Activated gamma-delta T cell (primary cell): Measurements from ENCODE around the gene SLC12A8.

ENCODE experiments used
- DNase-seq: peaks from one replicate; lab custom pipeline; 2025; lab: John Stamatoyannopoulos, UW

The SLC12A8 gene

GRCh38 chr3:125076464-125076863 is 136.1 kb downstream of the SLC12A8 start:
- DNase-seq = no peak

GRCh38 chr3:125075738-125076137 is 136.8 kb downstream of the SLC12A8 start:
- no peak for DNase-seq

- DNase-seq = no peak
These were observed 139.1 kb downstream of the SLC12A8 start for GRCh38 chr3:125073390-125073905.

DNA sequence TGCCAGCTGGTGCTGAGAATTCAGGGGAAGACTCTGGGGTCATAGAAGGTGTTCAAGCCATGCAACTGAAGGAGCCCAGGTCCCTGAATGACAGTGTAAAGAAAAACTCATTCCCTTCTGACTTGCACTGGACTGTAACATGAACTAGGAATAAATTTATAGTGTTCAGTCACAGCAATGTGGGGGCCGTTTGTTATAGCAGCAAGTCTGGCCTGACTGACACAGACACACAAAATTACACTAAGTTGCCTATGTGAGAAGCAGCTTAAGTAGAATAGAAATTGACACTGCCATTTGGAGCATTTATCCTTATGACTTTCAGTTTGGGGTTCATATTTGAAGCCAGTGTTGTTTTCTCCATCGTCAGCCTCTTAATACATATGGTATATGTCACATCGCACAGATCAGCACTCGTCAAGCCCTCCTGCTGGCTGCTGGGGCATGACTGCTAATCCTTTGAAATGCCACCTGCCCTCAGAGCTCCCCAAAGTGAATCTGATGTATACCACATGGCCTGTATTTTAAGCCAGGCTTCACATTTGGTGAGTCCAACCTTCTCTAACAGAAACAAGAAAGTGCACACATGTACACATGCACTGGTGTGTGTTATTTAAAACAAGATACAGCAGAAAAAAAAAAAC is 139.7 kb downstream of the SLC12A8 start:
- DNase-seq = no peak

DNA sequence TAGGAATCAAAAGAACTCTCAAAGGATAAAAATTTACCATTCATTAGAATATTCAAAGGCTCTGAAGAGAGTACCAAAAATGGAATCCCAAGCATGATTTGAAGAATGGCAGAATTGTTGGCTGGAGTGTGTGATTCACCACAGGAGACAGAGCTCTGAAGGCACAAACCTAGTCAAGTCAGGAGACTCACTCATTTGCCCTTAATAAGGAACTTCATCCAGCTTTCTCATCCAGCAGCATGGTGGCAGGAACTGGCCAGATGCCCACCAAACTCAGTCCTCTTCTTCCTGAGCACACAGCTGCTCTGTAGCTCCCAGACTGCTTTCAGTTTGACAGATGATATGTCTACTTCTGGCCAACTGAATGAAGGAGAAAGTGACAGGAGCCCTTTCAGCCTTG is 140.2 kb downstream of the SLC12A8 start:
- DNase-seq = no peak

DNA sequence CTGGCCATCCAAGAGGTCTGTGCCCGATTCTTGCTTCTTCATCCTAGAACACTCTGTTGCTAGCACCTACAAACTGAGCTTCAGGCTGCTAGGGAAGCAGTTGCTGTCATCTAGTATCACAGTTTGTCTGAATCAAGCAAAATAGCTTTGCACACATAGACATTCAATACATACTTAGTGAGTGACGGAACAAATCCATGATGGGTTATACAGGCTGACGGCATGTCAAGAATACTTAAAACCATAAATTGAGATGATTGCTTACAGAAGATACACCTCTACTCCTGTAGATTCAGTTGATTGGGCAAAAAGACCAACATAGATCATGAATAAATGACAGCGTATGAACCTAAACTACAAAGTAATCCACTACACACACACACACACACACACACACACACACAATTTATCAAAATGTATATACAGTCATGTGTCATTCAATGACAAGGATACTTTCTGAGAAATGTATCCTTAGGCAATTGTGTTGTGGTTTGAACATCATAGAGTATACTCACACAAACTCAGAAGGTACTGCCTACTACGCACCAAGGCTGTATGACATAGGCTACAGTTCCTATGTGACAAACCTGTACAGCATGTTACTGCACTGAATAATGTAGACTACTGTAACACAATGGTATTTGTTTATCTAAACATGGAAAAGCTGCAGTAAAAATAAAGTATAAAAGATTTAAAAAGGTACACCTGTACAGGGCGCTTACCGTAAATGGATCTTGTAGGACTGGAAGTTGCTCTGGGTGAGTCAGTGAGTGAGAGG is 142.4 kb downstream of the SLC12A8 start:
- DNase-seq = no peak

GRCh38 chr3:125069452-125069851 is 143.1 kb downstream of the SLC12A8 start:
- no peak for DNase-seq

DNA sequence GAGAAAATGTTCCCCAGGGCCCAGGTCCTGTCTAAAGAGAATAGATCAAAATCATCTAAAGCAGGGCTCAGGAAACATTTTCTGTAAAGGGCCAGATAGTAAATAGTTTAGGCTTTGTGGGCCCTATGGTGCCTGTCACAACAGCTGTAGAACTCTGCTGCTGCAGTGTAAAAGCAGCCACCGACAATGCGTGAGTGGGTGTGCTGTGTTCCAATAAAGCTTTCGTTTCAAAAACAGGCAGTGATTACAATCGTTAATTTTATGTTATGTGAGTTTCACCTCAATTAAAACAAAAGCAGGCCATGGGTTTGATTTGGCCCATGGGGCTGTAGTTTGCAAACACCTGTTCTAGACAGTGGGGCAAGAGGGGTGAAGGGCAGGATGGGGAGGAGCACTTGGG is 144.3 kb downstream of the SLC12A8 start:
- DNase-seq = no peak

GRCh38 chr3:125067225-125067624 is 145.3 kb downstream of the SLC12A8 start:
- DNase-seq = no peak

GRCh38 chr3:125062904-125063618 is 149.5 kb downstream of the SLC12A8 start:
- DNase-seq = no peak

DNA sequence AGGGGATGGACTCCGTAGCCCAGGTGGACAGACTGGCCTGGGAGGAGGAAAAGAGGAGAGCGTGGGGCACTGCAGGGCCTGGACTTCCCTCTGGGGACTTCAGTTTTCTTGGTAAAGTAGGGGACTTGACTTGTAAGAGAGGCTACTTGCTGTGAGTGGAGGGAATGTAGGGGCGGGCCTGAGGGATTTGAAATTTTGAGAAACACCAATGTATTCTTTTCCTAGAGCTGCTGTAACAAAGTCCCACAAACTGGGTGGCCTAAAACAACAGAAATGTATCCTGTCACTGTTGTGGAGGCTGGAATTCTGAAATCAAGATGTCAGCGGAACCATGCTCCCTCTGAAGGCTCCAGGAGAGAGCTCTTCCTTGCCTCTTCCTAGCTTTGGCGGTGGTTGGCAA is 150.9 kb downstream of the SLC12A8 start:
- no peak for DNase-seq

DNA sequence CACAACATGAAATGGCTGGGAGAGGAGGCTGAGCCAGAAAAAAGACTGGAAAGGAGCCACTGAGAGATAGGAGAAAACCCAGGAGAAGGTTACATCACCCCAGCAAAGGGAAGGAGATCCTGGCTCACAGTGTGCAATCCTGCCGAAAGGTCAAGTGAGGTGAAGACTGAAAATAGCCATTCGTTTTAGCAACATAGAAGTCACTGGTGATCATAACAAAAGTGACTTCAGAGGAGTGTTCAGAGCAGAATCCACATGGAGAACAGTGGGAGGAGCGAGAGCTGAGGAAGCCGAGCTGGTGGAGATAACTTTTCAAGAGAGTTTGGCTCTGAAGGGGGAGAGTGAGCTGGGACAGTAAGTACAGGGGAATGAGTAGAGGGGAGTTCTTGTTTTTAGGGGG is 151.4 kb downstream of the SLC12A8 start:
- DNase-seq = no peak

DNA sequence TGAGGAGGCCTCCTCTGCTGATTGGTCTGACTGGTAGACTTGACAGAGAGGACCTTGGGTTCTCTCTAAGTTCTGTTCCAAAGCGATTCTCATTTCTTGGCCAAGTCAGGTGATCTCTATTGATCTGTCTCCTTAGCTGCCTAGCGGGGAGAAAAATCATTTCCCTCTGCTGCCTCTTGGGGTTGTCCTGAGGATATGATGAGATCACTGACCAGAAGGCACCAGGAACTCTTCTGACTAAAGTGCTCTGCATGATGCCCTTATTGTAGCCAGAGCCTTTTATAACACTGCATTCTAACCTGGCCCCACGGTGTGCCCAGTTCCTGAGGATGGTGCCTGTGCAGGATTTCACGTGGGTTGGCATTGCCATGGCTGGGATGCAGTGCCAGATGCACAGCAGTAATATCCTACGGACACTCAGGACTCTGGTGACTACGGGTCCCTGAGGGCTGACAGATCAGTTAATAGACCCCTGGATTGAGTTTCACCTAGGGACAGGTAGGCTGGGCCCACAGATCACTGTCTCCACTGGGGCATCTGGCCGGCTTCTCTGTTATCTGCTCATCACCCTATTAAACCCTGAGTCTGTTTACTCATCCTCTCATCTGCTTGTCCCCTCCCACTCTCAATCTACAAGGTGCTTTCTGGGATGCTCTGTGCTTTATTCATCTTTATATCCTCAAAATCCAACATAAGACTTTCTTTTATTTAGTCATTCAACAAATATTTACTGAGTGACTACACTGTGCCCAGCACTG is 152.9 kb downstream of the SLC12A8 start:
- no peak for DNase-seq

- DNase-seq = no peak
These were observed 153.6 kb downstream of the SLC12A8 start for GRCh38 chr3:125058959-125059358.

DNA sequence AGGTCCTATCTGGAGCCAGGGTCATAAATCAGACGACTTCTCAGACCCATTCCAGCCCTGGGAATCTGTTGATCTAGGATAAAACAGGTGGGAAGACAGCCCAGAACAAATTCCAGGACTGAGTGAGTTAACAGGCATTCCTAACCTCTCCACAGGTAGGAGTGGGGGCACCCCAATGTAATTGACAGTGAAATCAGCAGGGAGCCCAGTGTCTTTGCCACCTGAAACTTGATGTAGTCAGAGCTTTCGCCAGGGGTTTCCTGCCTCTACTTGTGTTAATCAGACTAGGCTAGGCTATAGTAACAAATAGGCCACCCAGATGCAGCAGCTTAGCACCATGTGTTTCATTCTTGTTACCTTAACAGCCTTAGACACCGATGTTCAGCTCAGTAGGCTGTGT is 154.0 kb downstream of the SLC12A8 start:
- DNase-seq = no peak

DNA sequence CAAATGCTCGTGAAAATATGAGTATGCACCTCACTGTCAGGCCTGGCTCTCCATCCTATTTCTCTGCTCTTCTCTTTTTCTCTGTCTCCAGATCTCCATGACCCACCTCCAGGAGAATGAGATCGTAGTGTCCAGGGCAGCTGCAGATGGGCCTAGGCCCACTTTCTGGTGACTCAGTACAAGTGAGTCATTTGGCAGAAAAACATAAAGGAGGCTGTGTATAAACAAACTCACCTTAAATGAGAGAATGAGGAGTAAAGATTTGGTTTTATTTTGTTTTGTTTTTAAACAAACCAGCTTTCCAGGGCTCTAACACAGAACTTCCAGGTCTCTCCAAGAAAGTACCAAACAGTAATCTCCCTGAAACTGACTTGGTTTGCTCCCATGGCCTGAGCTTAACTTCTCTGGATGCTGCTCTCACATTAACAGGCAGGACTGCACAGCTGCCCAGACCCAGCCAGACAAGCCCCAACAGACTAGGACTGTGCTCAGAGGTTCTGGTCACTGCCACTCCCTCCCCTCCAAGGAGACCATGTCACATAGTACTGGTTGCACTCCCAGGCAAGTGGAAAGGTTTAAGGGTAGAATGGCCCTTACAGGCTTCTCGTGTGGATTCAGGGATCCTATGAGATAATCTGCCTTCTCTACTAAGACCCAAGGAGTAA is 155.2 kb downstream of the SLC12A8 start:
- DNase-seq = no peak

DNA sequence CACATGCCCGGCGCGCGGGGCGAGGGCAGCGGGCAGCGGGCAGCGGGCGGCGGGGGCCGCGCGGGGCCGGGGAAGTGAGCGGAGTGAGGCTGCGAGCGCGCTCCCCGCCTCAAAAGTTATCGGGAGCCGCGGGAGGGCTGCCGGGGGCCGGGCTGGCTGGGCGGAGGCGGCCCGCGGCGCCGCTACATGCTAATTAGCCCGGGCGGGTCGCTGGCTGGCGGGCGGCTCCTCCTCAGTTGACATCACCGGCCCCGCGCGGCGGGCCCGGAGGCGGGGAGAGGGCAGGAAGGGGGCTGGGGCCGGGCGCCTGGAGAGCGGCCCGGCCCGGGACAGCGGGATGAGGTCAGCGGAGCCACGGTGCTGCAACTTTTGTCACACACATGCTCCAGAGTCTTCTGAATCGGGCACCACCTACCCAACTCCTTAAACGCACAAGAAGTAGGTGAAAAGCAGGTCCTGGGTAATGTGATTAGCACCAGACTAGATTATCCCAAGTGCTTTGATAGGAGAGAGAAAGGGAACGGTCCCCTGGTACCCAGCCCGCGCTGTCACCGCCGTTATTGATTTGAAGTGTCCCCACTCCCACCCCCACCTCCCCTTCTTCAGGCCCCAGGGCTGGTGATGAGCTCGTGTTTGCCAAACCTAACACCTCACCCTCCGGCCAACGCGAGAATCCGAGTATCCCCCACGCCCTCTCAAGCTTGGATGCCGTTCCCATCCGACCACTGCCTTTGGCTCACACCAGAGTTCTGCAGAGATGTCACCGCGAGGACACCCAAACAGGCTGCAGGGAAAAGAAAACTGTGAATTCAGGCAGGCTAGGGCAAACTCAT is 156.4 kb downstream of the SLC12A8 start, which contains the start of gene HEG1:
TSS of gene HEG1 (minus strand) at position 85 of the 833 bp plus-strand sequence. CDS start 107 bp downstream, outside the sequence.
- DNase-seq = peak; percentile 74

DNA sequence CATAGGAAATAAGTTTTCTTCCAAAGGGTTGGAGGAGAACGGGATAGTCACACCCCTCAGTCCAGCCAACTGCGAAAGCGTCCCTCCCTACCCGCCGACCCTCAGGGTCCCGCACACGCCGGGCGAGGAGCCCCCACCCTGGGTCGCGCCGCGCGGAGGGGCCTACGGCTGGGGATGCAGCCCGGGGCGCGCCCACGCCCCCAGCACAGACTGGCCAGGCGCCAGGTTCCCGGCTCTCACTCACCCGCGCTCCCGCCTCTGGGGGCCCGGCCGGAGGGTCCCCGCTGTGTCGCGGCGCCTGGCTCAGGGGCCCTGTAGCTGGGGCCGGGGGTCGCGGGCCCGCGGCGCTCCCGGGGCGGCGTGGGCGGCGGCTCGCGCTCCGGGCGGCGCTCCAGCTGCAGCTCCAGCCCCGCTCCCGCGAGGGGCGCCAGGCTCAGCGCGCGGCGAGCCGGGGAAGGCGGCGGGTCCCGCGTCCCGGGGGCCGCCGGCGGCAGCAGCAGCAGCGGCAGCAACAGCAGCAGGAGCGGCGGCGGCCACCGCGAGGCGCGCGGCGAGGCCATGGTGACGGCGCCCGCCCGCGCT is 157.1 kb downstream of the SLC12A8 start:
- peak; percentile 24 for DNase-seq

- DNase-seq = no peak
These were observed 157.9 kb downstream of the SLC12A8 start for GRCh38 chr3:125054449-125055329.
